Measurements from ENCODE around the gene METTL15. TPM values are rescaled to one million over a fixed set of nuclear protein-coding genes. Genes with fewer than 3 reads are reported as not detected.
"Not testable (repeated sequence)": the region's sequence is repeated elsewhere in the genome, so short reads cannot be mapped to it uniquely, and the experiment has no call there.

Gene METTL15
- total and polyA plus RNA-seq, 8 donors: 9.6 to 21.2 (median 19.0) TPM

- intact Hi-C loops (cut with DNase I): no loop called here
- no peaks in the 10 kb centered on the region for H3K27me3 ChIP-seq
- ATAC-seq: no peak
- H3K4me1 ChIP-seq: no peaks in the 10 kb centered on the region
- no peak overlapping the region for H3K4me3 ChIP-seq
- no peaks in the 10 kb centered on the region for H3K9me3 ChIP-seq
- H3K36me3 ChIP-seq: no peaks in the 10 kb centered on the region
- H3K27ac ChIP-seq: no peak overlapping the region
- TF ChIP-seq CTCF (IDR thresholded peaks at IDR 0.05): no peak
- DNase-seq: no peak
Measured at GRCh38 chr11:28323621-28324020, 215.4 kb downstream of the METTL15 start.

GRCh38 chr11:28332393-28332792, 224.2 kb downstream of the METTL15 start:
- ATAC-seq: peak; percentile 33
- H3K4me3 ChIP-seq; H3K27me3 ChIP-seq; DNase-seq; H3K4me1 ChIP-seq; H3K36me3 ChIP-seq; intact Hi-C loops (cut with DNase I); H3K27ac ChIP-seq; H3K9me3 ChIP-seq: not testable (repeated sequence)

GRCh38 chr11:28337701-28338100, 229.5 kb downstream of the METTL15 start:
- DNase-seq (no peak), ATAC-seq (no peak)
- H3K4me3 ChIP-seq: no peak overlapping the region
- no peaks in the 10 kb centered on the region for H3K27me3 ChIP-seq
- no peaks in the 10 kb centered on the region for H3K36me3 ChIP-seq
- peaks cover 5 to 20% of the 10 kb centered on the region in 2 donors for H3K9me3 ChIP-seq
- no peak overlapping the region for H3K27ac ChIP-seq
- H3K4me1 ChIP-seq: no peaks in the 10 kb centered on the region
- intact Hi-C loops (cut with DNase I): no loop called here
- TF ChIP-seq CTCF (IDR thresholded peaks at IDR 0.05): no peak

GRCh38 chr11:28338371-28338770, 230.2 kb downstream of the METTL15 start:
- intact Hi-C loops (cut with DNase I): no loop called here
- ATAC-seq: no peak
- DNase-seq: no peak

GRCh38 chr11:28339488-28339887, 231.3 kb downstream of the METTL15 start:
- ATAC-seq: no peak

More at GRCh38 chr11:28338371-28338770, 230.2 kb downstream of the METTL15 start:
- Histone ChIP-seq H3K4me3 (no peak overlapping the region), H3K9me3 (peaks cover 5 to 20% of the 10 kb centered on the region in 2 donors), H3K4me1 (peaks cover 0 to under 1% of the 10 kb centered on the region in 2 donors), H3K27ac (no peak overlapping the region), H3K27me3 (no peaks in the 10 kb centered on the region), H3K36me3 (no peaks in the 10 kb centered on the region)
- no peak for TF ChIP-seq CTCF (IDR thresholded peaks at IDR 0.05)

More at GRCh38 chr11:28339488-28339887, 231.3 kb downstream of the METTL15 start:
- no peak for TF ChIP-seq CTCF (IDR thresholded peaks at IDR 0.05)
- DNase-seq: no peak
- Histone ChIP-seq H3K27me3 (no peaks in the 10 kb centered on the region), H3K27ac (no peak overlapping the region), H3K4me1 (peaks cover 0 to 3% of the 10 kb centered on the region in 2 donors), H3K36me3 (no peaks in the 10 kb centered on the region), H3K4me3 (no peak overlapping the region), H3K9me3 (peaks cover 5 to 20% of the 10 kb centered on the region in 2 donors)
- intact Hi-C loops (cut with DNase I): no loop called here
